ENCODE data around the gene SFPQ. TPM values are rescaled to one million over a fixed set of nuclear protein-coding genes. Genes with fewer than 3 reads are reported as not detected.

Gene SFPQ
- total and polyA plus RNA-seq, 3 experiments from 2014 or later, result 168 to 360 (median 349) TPM

DNA sequence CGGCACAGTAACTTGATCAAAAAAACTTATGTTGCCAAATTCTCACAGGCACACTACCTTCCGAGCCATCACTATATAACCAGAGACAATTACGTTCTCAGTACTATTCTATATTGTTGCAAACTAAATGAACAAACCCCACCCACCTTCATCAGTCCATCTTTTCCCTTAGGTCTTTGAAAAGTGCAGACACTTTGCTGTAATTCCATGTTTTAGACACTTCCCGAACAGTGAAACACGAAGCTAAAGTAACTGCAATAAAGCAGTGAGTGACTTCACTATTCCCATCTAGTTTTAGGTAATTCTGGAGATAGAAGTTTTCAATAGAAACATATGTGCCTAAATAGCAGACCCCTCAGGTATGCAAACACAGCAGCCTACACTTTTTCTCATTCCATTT is 7.7 kb downstream of the SFPQ start:
- Mint-ChIP-seq H3K27me3 (peaks cover 0 to 2% of the 10 kb centered on the region in 2 donors), H3K4me1 (peaks cover 94 to 100% (median 99%) of the 10 kb centered on the region in 3 donors), H3K36me3 (peaks cover 39 to 99% (median 51%) of the 10 kb centered on the region in 3 donors), H3K9me3 (no peaks in the 10 kb centered on the region), H3K4me3 (no peak overlapping the region), H3K27ac (peak overlapping the region in 5 of 8 donors; percentile 30 to 70 (median 56))
- Histone ChIP-seq H3K27ac (ENCODE audit: low read depth, low read length) (no peak overlapping the region), H3K9me3 (ENCODE audit: low read length) (no peaks in the 10 kb centered on the region), H3K36me3 (ENCODE audit: insufficient read depth, low read length) (peaks cover 95% of the 10 kb centered on the region), H3K27me3 (ENCODE audit: insufficient read depth, low read length, poor library complexity, severe bottlenecking) (no peaks in the 10 kb centered on the region), H3K4me3 (ENCODE audit: low read length) (no peak overlapping the region), H3K4me1 (ENCODE audit: insufficient read depth, low read length) (peaks cover 85% of the 10 kb centered on the region)
- DNase-seq, result no peak
- ChIA-PET CTCF (no interaction called here), POLR2A (interaction anchor here (1.1 kb wide), 1 partner anchor 200 kb away, joined by 3 read pairs; the partner anchor contains the start of gene TMEM35B)

DNA sequence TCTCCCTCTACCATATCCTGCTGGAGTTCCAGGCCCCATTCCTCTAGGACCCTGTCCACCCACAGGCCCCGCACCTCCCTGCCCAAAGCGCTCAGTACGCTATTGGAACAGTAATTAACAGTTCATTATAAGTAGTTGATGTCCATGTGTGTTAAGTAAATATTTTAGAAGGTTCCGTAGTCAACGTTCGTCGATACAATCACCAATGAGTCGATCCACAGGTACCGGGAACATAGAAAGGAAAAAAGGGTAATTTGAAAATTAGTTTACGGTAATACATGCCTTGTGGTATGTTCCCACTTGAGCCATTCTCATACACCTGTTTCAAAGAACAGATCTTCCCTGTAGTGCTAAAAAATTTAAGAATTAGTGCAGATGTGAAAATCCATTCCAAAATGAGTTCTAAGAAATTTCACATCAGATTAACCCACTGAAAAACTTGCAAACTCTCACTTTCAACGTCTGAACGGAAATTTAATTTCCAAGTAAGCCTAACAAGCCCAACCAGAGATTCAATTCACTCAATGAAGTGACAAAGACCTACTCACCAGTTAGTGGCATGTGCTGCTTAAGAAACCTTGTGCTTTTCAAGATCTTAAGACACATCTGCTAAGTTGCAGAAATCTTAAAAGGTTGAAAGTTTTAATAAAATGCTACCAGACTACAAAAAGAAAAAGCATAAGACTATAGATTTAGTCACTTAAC is 8.3 kb downstream of the SFPQ start:
- Mint-ChIP-seq H3K27ac (peak overlapping the region in 6 of 8 donors; percentile 29 to 93 (median 60)), H3K9me3 (no peaks in the 10 kb centered on the region), H3K4me3 (peak overlapping the region in 2 of 7 donors; percentile 10 to 22), H3K27me3 (peaks cover 0 to 2% of the 10 kb centered on the region in 2 donors), H3K4me1 (peaks cover 92 to 100% (median 99%) of the 10 kb centered on the region in 3 donors), H3K36me3 (peaks cover 34 to 99% (median 50%) of the 10 kb centered on the region in 3 donors)
- CTCF ChIA-PET, result no interaction called here
- no peaks in the 10 kb centered on the region for H3K27me3 ChIP-seq (ENCODE audit: insufficient read depth, low read length, poor library complexity, severe bottlenecking)
- no peak for DNase-seq
- H3K27ac ChIP-seq (ENCODE audit: low read depth, low read length), result no peak overlapping the region
- H3K9me3 ChIP-seq (ENCODE audit: low read length), result no peaks in the 10 kb centered on the region
- H3K36me3 ChIP-seq (ENCODE audit: insufficient read depth, low read length), result peaks cover 95% of the 10 kb centered on the region
- H3K4me1 ChIP-seq (ENCODE audit: insufficient read depth, low read length), result peaks cover 85% of the 10 kb centered on the region
- H3K4me3 ChIP-seq (ENCODE audit: low read length), result no peak overlapping the region
- POLR2A ChIA-PET, result no interaction called here

DNA sequence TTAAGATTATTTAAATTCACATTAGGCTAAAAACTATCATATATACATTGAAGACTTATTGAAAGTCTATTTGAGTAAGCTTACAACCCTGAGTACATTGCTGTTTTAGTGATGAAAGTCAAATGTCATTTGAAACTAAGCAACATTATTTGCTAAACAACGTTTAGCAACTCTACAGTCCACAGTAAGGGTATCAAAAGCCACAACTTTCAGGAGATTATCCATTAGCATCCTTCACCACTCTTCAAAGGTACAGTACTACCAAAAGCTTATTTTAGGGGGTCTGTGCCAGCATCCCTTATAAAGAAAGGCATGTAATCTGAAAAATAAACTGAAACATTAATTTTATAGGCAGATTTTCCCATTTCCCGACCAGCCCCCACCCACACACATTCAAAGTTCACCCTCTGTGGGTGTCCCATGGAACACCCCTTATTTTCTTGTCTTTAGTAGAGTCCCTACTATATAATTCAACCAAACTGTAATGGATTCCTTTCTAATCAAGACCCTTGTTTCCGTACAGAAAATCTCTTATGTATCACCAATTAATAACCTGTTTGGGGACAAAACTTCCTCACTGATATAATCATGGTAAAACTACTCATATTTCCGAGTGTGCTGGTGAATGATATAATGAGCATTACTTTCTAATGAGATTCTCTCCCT is 11.0 kb downstream of the SFPQ start:
- CTCF ChIA-PET, result interaction anchor here (0.6 kb wide), 1 partner anchor 42 kb away, joined by 3 read pairs; no protein-coding TSS in a partner anchor
- peaks cover 23 to 99% (median 35%) of the 10 kb centered on the region in 3 donors for H3K36me3 Mint-ChIP-seq

DNA sequence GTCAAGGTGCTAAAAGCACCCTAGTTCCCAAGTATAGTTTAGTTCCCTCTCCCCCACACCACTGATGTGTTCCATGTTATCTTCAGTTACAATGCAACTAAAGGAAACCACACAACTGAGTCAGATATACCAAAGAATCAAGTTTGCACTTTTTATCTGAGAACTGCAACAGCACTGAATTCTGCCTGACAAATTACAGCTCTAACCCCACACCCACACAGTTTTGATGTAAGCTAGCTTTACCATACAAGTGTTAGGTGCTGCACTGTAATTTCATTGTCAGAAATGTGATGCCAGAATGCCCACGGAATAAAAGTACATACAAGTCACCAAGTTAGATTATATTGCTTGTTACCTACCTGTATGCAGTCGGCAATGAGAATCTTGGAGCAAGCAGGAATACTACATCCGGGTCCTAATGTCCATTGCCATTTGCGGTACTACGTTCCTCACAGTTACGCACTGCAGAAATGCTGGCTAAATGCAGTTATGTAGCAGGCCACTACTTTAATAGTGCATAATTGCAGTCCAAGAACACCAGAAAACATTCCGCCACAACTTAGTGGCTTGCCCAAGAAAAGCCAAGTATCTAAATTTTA is 12.1 kb downstream of the SFPQ start:
- Mint-ChIP-seq H3K27me3 (no peaks in the 10 kb centered on the region), H3K4me3 (peak overlapping the region in 2 of 7 donors; percentile 3 to 56), H3K36me3 (peaks cover 18 to 99% (median 38%) of the 10 kb centered on the region in 3 donors), H3K27ac (peak overlapping the region in 6 of 8 donors; percentile 7 to 50 (median 21)), H3K4me1 (peaks cover 69 to 80% (median 77%) of the 10 kb centered on the region in 3 donors), H3K9me3 (no peaks in the 10 kb centered on the region)
- Histone ChIP-seq H3K4me3 (ENCODE audit: low read length) (no peak overlapping the region), H3K27ac (ENCODE audit: low read depth, low read length) (no peak overlapping the region), H3K27me3 (ENCODE audit: insufficient read depth, low read length, poor library complexity, severe bottlenecking) (no peaks in the 10 kb centered on the region), H3K9me3 (ENCODE audit: low read length) (no peaks in the 10 kb centered on the region), H3K36me3 (ENCODE audit: insufficient read depth, low read length) (peaks cover 86% of the 10 kb centered on the region), H3K4me1 (ENCODE audit: insufficient read depth, low read length) (peaks cover 52% of the 10 kb centered on the region)
- POLR2A ChIA-PET, result interaction anchor here (0.6 kb wide), 1 partner anchor 15 kb away, joined by 6 read pairs; no protein-coding TSS in a partner anchor
- DNase-seq, result no peak
- CTCF ChIA-PET, result interaction anchor here (0.6 kb wide), 1 partner anchor 41 kb away, joined by 3 read pairs; no protein-coding TSS in a partner anchor

More for the DNA sequence above, 11.0 kb downstream of the SFPQ start:
- Histone ChIP-seq H3K9me3 (ENCODE audit: low read length) (no peaks in the 10 kb centered on the region), H3K36me3 (ENCODE audit: insufficient read depth, low read length) (peaks cover 93% of the 10 kb centered on the region), H3K27ac (ENCODE audit: low read depth, low read length) (no peak overlapping the region), H3K27me3 (ENCODE audit: insufficient read depth, low read length, poor library complexity, severe bottlenecking) (no peaks in the 10 kb centered on the region), H3K4me1 (ENCODE audit: insufficient read depth, low read length) (peaks cover 63% of the 10 kb centered on the region), H3K4me3 (ENCODE audit: low read length) (no peak overlapping the region)
- POLR2A ChIA-PET, result no interaction called here
- peaks cover 80 to 90% (median 88%) of the 10 kb centered on the region in 3 donors for H3K4me1 Mint-ChIP-seq
- H3K4me3 Mint-ChIP-seq, result peak overlapping the region in 1 of 7 donors; percentile 6
- no peaks in the 10 kb centered on the region for H3K27me3 Mint-ChIP-seq
- H3K27ac Mint-ChIP-seq, result peak overlapping the region; percentile 4 to 63 (median 56)
- H3K9me3 Mint-ChIP-seq, result no peaks in the 10 kb centered on the region
- no peak for DNase-seq

DNA sequence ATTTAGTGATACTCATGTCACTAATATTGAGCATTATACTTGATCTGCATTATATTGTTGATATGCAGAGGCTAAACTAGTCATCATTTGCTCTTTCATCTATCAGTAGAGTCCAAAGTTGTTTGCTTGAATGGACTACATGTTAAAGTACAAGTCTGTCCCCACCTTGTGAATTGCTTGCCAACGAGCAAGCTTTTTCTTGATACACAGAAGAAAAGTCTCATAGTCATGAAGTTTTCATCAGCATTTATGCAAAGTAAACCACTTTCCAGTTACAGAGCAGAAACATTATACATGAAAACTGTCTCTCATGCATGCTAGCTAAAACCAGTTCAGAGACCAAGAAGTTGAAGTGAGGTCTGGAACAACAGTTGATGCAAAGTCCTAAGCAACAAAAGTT is 13.0 kb downstream of the SFPQ start:
- no peaks in the 10 kb centered on the region for H3K9me3 ChIP-seq (ENCODE audit: low read length)
- Mint-ChIP-seq H3K27me3 (no peaks in the 10 kb centered on the region), H3K4me1 (peaks cover 60 to 70% (median 68%) of the 10 kb centered on the region in 3 donors), H3K27ac (peak overlapping the region in 6 of 8 donors; percentile 6 to 70 (median 36)), H3K9me3 (no peaks in the 10 kb centered on the region), H3K4me3 (peak overlapping the region in 2 of 7 donors; percentile 5 to 59), H3K36me3 (peaks cover 17 to 99% (median 38%) of the 10 kb centered on the region in 3 donors)
- H3K27ac ChIP-seq (ENCODE audit: low read depth, low read length), result no peak overlapping the region
- ChIA-PET POLR2A (no interaction called here), CTCF (no interaction called here)
- H3K27me3 ChIP-seq (ENCODE audit: insufficient read depth, low read length, poor library complexity, severe bottlenecking), result no peaks in the 10 kb centered on the region
- no peak overlapping the region for H3K4me3 ChIP-seq (ENCODE audit: low read length)
- DNase-seq, result no peak
- peaks cover 44% of the 10 kb centered on the region for H3K4me1 ChIP-seq (ENCODE audit: insufficient read depth, low read length)
- H3K36me3 ChIP-seq (ENCODE audit: insufficient read depth, low read length), result peaks cover 82% of the 10 kb centered on the region

DNA sequence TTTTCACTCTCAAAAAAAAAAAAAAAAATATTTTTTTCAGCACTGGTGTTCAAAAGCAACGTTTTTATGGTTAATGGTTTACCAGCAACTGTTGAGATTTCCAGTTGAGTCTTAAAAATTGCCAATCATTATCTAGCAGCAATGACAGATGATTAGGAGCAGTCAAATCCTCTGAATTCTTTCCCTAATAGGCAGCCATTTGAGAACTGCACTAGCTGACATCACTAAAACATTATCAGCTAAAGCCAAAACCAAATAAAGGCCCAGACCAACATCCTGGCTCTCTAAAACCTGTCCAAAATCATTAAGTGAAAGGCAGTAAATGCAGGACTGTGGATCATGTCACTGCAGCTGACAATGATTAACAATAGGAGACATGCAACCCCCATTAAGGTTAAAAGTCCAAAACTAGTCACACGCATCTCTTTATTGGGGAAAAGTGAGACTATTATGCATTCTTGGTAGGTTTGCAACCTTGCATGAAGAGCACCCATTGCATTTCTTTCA is 14.0 kb downstream of the SFPQ start:
- DNase-seq, result no peak
- H3K4me3 ChIP-seq (ENCODE audit: low read length), result no peak overlapping the region
- ChIA-PET POLR2A (interaction anchor here (1.4 kb wide), 1 partner anchor 11 kb away, joined by 4 read pairs; no protein-coding TSS in a partner anchor), CTCF (no interaction called here)
- H3K36me3 ChIP-seq (ENCODE audit: insufficient read depth, low read length), result peaks cover 73% of the 10 kb centered on the region
- Mint-ChIP-seq H3K9me3 (no peaks in the 10 kb centered on the region), H3K27me3 (no peaks in the 10 kb centered on the region), H3K27ac (peak overlapping the region in 3 of 8 donors; percentile 57 to 74 (median 66)), H3K4me1 (peaks cover 52 to 60% (median 58%) of the 10 kb centered on the region in 3 donors), H3K4me3 (no peak overlapping the region), H3K36me3 (peaks cover 10 to 96% (median 32%) of the 10 kb centered on the region in 3 donors)
- no peaks in the 10 kb centered on the region for H3K27me3 ChIP-seq (ENCODE audit: insufficient read depth, low read length, poor library complexity, severe bottlenecking)
- no peaks in the 10 kb centered on the region for H3K9me3 ChIP-seq (ENCODE audit: low read length)
- no peak overlapping the region for H3K27ac ChIP-seq (ENCODE audit: low read depth, low read length)
- peaks cover 36% of the 10 kb centered on the region for H3K4me1 ChIP-seq (ENCODE audit: insufficient read depth, low read length)

DNA sequence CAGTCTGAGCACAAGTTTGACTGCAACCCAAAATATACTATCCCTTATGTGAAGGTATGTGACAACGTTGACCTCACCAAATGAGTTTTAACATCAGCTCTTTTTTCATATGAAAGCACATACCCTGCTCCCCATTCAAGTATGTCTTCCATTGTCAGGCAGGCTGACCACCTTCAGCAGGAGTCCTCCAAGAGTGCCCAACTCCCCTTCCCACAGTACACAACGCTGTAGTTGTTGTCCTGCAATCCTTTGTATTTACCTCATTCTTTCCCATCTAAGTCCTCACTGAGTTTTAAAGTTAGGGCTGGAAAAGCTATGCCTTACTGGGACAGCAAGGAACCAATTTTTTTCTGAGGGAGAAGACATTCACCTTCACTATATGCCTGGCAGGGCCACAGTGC is 14.7 kb downstream of the SFPQ start:
- no peak for DNase-seq
- no peak overlapping the region for H3K4me3 ChIP-seq (ENCODE audit: low read length)
- Mint-ChIP-seq H3K36me3 (peaks cover 10 to 90% (median 28%) of the 10 kb centered on the region in 3 donors), H3K4me3 (no peak overlapping the region), H3K9me3 (no peaks in the 10 kb centered on the region), H3K4me1 (peaks cover 46 to 54% (median 51%) of the 10 kb centered on the region in 3 donors), H3K27ac (peak overlapping the region in 6 of 8 donors; percentile 14 to 74 (median 59)), H3K27me3 (no peaks in the 10 kb centered on the region)
- no peak overlapping the region for H3K27ac ChIP-seq (ENCODE audit: low read depth, low read length)
- CTCF ChIA-PET, result no interaction called here
- no peaks in the 10 kb centered on the region for H3K27me3 ChIP-seq (ENCODE audit: insufficient read depth, low read length, poor library complexity, severe bottlenecking)
- H3K4me1 ChIP-seq (ENCODE audit: insufficient read depth, low read length), result peaks cover 36% of the 10 kb centered on the region
- H3K36me3 ChIP-seq (ENCODE audit: insufficient read depth, low read length), result peaks cover 67% of the 10 kb centered on the region
- POLR2A ChIA-PET, result interaction anchor here (1.4 kb wide), 1 partner anchor 12 kb away, joined by 4 read pairs; no protein-coding TSS in a partner anchor
- H3K9me3 ChIP-seq (ENCODE audit: low read length), result no peaks in the 10 kb centered on the region
